GM23248 (cell line): Measurements from ENCODE around the gene PCBP3.

ENCODE experiments used
- EZH2 ChIP-seq: fragments of 200-600 bp; sonication (generic); IDR thresholded peaks from 2 replicates; pipeline ENCODE4 v1.6.1; 2018; ENCODE audit warnings: antibody characterized with exemption, mild to moderate bottlenecking; ENCODE audit not compliant: insufficient read depth, poor library complexity, severe bottlenecking
- EZH2phosphoT487 ChIP-seq: fragments of 200-600 bp; sonication (generic); IDR thresholded peaks from 2 replicates; pipeline ENCODE4 v1.6.1; 2018; ENCODE audit warnings: antibody characterized with exemption, moderate library complexity, mild to moderate bottlenecking, low read depth; ENCODE audit not compliant: insufficient read depth

GRCh38 chr21:45977396-45977795, 333.9 kb downstream of the PCBP3 start:
- TF ChIP-seq EZH2 (no peak), EZH2phosphoT487 (no peak)
